Spleen (tissue), 11 donors: ENCODE results near the gene AGBL3. TPM values are rescaled to one million over a fixed set of nuclear protein-coding genes. Genes with fewer than 3 reads are reported as not detected.

ENCODE experiments used
- DNase-seq: peaks from one replicate; pipeline ENCODE4 v3.0.0-alpha.2; 2020
- H3K27ac ChIP-seq, 8 donors: fragments of 200-600 bp; sonication (generic) in 7 of 8; 1 replicate in 4 of 8; 2 replicates in 4 of 8; pipeline versions ENCODE4 v1.5.0 to v1.8.0; 2016 to 2021; ENCODE audit warnings: inconsistent platforms in 4 of 8, mild to moderate bottlenecking in 4 of 8, moderate library complexity in 1 of 8
- H3K27me3 ChIP-seq, 7 donors: fragments of 200-600 bp; sonication (generic) in 6 of 7; replicated peaks in 1 of 7; 1 replicate in 4 of 7; 2 replicates in 3 of 7; pipeline versions ENCODE4 v1.5.0 to v1.8.0; 2016 to 2021; ENCODE audit warnings: inconsistent platforms in 3 of 7, mild to moderate bottlenecking in 1 of 7
- H3K36me3 ChIP-seq, 6 donors: fragments of 200-600 bp; sonication (generic) in 5 of 6; 1 replicate in 4 of 6; 2 replicates in 2 of 6; pipeline versions ENCODE4 v1.5.0 to v1.8.0; 2016 to 2021; ENCODE audit warnings: inconsistent platforms in 2 of 6
- H3K4me1 ChIP-seq, 6 donors: fragments of 200-600 bp; sonication (generic) in 5 of 6; 1 replicate in 3 of 6; 2 replicates in 3 of 6; pipeline versions ENCODE4 v1.5.0 to v1.8.0; 2016 to 2021; ENCODE audit warnings: inconsistent platforms in 3 of 6
- H3K4me3 ChIP-seq, 8 donors: fragments of 200-600 bp; sonication (generic) in 7 of 8; 1 replicate in 4 of 8; 2 replicates in 4 of 8; pipeline versions ENCODE4 v1.5.0 to v1.8.0; 2016 to 2021; ENCODE audit warnings: inconsistent platforms in 4 of 8, mild to moderate bottlenecking in 4 of 8, moderate library complexity in 2 of 8
- H3K9me3 ChIP-seq, 8 donors: fragments of 200-600 bp; sonication (generic) in 7 of 8; 1 replicate in 4 of 8; 2 replicates in 4 of 8; pipeline versions ENCODE4 v1.5.0 to v1.8.0; 2016 to 2021; ENCODE audit warnings: inconsistent platforms in 4 of 8
- POLR2A ChIP-seq, 3 donors: fragments of 450-650 bp; IDR thresholded peaks; one replicate each; pipeline ENCODE4 v1.5.1; 2017; ENCODE audit warnings: antibody characterized with exemption in 3 of 3, mild to moderate bottlenecking in 1 of 3
- POLR2AphosphoS5 ChIP-seq, 3 donors: sonication (generic); formaldehyde crosslinking; IDR thresholded peaks; one replicate each; pipeline ENCODE4 v1.5.1; 2017; ENCODE audit warnings: antibody characterized with exemption in 3 of 3
- WGBS, 5 donors: extraction: QIAGEN DNeasy Blood & Tissue Kit in 3 of 5; methylation state at CpG; one replicate each; pipeline versions ENCODE4 v1.1.5 to v1.1.7; 2013 to 2018; 5-methylcytosine and 5-hydroxymethylcytosine counted together
- intact Hi-C: fragments of 100-400 bp; cut with DNase I; formaldehyde crosslinking; loops from one replicate; pipeline ENCODE4 v1.15.0; 2023; ENCODE audit warnings: low total_unique reads
- polyA plus RNA-seq, 3 donors: library from polyadenylated mRNA; stranded (reverse); fragments of 200-250 nt; gene quantifications; one replicate each; pipeline ENCODE4 v1.2.1, GENCODE V29; 2013
- total RNA-seq, 7 donors: library from RNA; depleted of rRNA in 3 of 7; stranded (reverse); fragments of >200 nt in 3 of 7; fragmentation: NEBNext Ultra II Directional in 4 of 7; extraction: Animal tissue kit (Norgen Biotek cat#: 25700) in 4 of 7; gene quantifications; one replicate each; pipeline versions ENCODE4 v1.1.0 to v1.2.1, GENCODE V29; 2016 to 2021
- TF ChIP-seq, protein P1 (sequence below), 11 experiments: fragments of 200-600 bp in 7 of 11; fragments of 450-650 bp in 4 of 11; sonication (generic) in 4 of 11; IDR thresholded peaks in 8 of 11; conservative IDR thresholded peaks in 3 of 11; 1 replicate in 7 of 11; 2 replicates in 4 of 11; pipeline versions ENCODE4 v1.4.0 to v1.8.0; 2016 to 2021; ENCODE audit warnings: antibody characterized with exemption in 11 of 11, inconsistent platforms in 4 of 11, mild to moderate bottlenecking in 1 of 11
- donor health status: healthy with polysubstance abuse.
- donor health status: DM: no; HTN: no; CAD: no; lungs with moderate emphysema.
- donor health status: DM: no; HTN: no; CAD: no.
- donor health status: Bipolar disorder and iron deficiency.
- donor health status: healthy.
- donor health status: DM: no; HTN: no; CAD: no.
- donor health status: DM: yes; HTN: yes; CAD: no.

Gene AGBL3
- total and polyA plus RNA-seq, 10 donors = 1.2 to 12.9 (median 4.9) TPM

DNA sequence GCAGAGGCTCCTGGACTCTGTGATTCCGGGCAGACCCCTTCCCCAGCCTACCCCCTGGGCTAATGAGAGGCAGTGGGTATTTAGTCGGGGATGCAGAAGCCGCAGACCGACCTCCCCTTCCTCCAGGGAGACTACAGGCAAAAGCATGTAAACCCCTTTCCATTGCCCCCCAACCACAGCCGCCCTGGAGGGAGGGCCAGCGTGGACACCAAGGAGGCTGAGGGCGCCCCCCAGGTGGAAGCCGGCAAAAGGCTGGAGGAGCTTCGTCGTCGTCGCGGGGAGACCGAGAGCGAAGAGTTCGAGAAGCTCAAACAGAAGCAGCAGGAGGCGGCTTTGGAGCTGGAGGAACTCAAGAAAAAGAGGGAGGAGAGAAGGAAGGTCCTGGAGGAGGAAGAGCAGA, 39.0 kb upstream of the AGBL3 start:
- Histone ChIP-seq H3K4me3 (no peak overlapping the region), H3K4me1 (no peaks in the 10 kb centered on the region), H3K9me3 (no peaks in the 10 kb centered on the region), H3K36me3 (peaks cover 0 to 55% (median 4%) of the 10 kb centered on the region in 6 donors), H3K27me3 (no peaks in the 10 kb centered on the region), H3K27ac (no peak overlapping the region)
- no peak for DNase-seq
- WGBS, 5 donors = 92 to 96% (median 94%) methylated on average over 17 of the region's 17 CpGs
- intact Hi-C loops = loop anchor here (10.0 kb wide), 1 partner anchor 313 kb away; no protein-coding TSS in a partner anchor
- TF ChIP-seq, protein P1, sequence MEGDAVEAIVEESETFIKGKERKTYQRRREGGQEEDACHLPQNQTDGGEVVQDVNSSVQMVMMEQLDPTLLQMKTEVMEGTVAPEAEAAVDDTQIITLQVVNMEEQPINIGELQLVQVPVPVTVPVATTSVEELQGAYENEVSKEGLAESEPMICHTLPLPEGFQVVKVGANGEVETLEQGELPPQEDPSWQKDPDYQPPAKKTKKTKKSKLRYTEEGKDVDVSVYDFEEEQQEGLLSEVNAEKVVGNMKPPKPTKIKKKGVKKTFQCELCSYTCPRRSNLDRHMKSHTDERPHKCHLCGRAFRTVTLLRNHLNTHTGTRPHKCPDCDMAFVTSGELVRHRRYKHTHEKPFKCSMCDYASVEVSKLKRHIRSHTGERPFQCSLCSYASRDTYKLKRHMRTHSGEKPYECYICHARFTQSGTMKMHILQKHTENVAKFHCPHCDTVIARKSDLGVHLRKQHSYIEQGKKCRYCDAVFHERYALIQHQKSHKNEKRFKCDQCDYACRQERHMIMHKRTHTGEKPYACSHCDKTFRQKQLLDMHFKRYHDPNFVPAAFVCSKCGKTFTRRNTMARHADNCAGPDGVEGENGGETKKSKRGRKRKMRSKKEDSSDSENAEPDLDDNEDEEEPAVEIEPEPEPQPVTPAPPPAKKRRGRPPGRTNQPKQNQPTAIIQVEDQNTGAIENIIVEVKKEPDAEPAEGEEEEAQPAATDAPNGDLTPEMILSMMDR (IDR thresholded peaks at IDR 0.05 in 8 of 11, conservative IDR thresholded peaks at IDR 0.05 in 3 of 11) = no peak
- no peak for TF ChIP-seq POLR2AphosphoS5 (IDR thresholded peaks at IDR 0.05)
- no peak for TF ChIP-seq POLR2A (IDR thresholded peaks at IDR 0.05)

DNA sequence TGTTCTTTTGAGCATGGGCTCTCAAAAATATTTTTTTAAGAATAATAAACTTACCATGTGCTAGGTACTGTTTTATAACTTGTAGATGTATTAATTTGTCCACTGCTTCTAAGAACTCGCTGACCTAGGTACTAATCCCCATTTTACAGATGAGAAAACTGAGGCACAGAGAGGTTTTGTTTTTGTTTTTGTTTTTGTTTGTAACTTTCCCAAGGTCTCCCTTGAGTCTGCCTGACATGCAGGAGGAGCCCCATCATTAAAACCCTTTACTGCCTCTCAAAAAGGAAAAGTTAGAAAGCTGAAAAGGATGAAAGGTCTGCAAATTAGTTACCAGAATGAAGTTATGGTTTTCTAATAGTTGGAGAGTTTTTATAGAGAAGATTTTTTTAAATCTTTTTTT, 38.5 kb upstream of the AGBL3 start:
- H3K27me3 ChIP-seq = no peaks in the 10 kb centered on the region
- H3K9me3 ChIP-seq = no peaks in the 10 kb centered on the region
- WGBS, 5 donors = 87 to 98% (median 95%) methylated on average over 1 of the region's 1 CpG
- no peak for TF ChIP-seq POLR2AphosphoS5 (IDR thresholded peaks at IDR 0.05)
- TF ChIP-seq POLR2A (IDR thresholded peaks at IDR 0.05) = no peak
- TF ChIP-seq, protein P1 (IDR thresholded peaks at IDR 0.05 in 8 of 11, conservative IDR thresholded peaks at IDR 0.05 in 3 of 11) = no peak
- H3K27ac ChIP-seq = peak overlapping the region in 1 of 8 donors; percentile 13
- no peaks in the 10 kb centered on the region for H3K4me1 ChIP-seq
- no peak for DNase-seq
- intact Hi-C loops = loop anchor here (10.0 kb wide), 1 partner anchor 313 kb away; no protein-coding TSS in a partner anchor
- no peak overlapping the region for H3K4me3 ChIP-seq
- H3K36me3 ChIP-seq = peaks cover 0 to 60% (median 4%) of the 10 kb centered on the region in 6 donors

DNA sequence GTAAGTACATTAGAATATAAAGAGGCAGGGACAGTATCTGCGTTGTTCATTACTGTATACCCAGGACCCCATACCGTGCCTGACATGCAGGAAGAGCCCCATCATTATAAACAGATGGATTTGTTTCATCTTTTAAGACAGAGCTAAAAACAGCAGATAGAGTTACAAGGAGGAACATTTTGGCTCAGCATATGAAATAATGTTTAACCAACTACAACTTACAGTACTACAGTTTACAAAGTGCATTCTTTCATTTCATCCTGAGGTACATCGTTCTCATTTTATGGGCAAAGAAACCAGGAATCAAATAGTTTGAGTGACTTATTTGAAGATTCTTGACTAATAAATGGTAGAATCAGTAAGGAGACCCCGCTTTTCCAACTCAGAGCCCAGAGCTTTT, 38.1 kb upstream of the AGBL3 start:
- no peaks in the 10 kb centered on the region for H3K4me1 ChIP-seq
- no peaks in the 10 kb centered on the region for H3K27me3 ChIP-seq
- H3K4me3 ChIP-seq = no peak overlapping the region
- WGBS, 5 donors = 76 to 90% (median 86%) methylated on average over 4 of the region's 4 CpGs
- intact Hi-C loops = loop anchor here (10.0 kb wide), 1 partner anchor 313 kb away; no protein-coding TSS in a partner anchor
- H3K36me3 ChIP-seq = peaks cover 0 to 64% (median 4%) of the 10 kb centered on the region in 6 donors
- no peak for DNase-seq
- H3K9me3 ChIP-seq = no peaks in the 10 kb centered on the region
- peak overlapping the region in 1 of 8 donors; percentile 13 for H3K27ac ChIP-seq
- no peak for TF ChIP-seq POLR2A (IDR thresholded peaks at IDR 0.05)
- TF ChIP-seq POLR2AphosphoS5 (IDR thresholded peaks at IDR 0.05) = no peak
- TF ChIP-seq, protein P1 (IDR thresholded peaks at IDR 0.05 in 8 of 11, conservative IDR thresholded peaks at IDR 0.05 in 3 of 11) = no peak

DNA sequence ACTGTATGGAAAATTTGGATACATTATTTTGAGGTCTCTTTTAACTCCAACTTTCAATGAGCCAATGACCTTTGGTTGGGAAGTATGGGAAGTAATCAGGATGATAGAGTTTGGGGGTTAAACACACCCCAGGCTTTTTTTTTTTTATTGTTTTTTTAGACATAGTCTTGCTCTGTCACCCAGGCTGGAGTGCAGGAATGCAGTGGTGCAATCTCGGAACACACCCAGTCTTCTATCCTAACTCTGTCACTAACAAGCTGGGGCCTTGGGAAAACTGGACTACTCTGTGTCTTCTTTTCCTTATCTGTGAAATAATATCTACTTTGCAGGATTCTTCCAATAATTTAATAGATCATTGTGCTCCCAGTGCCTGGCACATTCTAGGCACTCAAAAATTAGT, 37.6 kb upstream of the AGBL3 start:
- TF ChIP-seq, protein P1 (IDR thresholded peaks at IDR 0.05 in 8 of 11, conservative IDR thresholded peaks at IDR 0.05 in 3 of 11) = no peak
- TF ChIP-seq POLR2A (IDR thresholded peaks at IDR 0.05) (no peak), POLR2AphosphoS5 (IDR thresholded peaks at IDR 0.05) (no peak)
- 73 to 85% (median 79%) methylated on average over 1 of the region's 1 CpG for WGBS, 5 donors
- Histone ChIP-seq H3K27ac (no peak overlapping the region), H3K4me3 (no peak overlapping the region), H3K36me3 (peaks cover 0 to 66% (median 4%) of the 10 kb centered on the region in 6 donors), H3K9me3 (no peaks in the 10 kb centered on the region), H3K27me3 (no peaks in the 10 kb centered on the region), H3K4me1 (no peaks in the 10 kb centered on the region)
- intact Hi-C loops = loop anchor here (10.0 kb wide), 1 partner anchor 314 kb away; no protein-coding TSS in a partner anchor
- no peak for DNase-seq
